Upper lobe of right lung (tissue), 1 donor: ENCODE results near the gene PAX1. TPM values are rescaled to one million over a fixed set of nuclear protein-coding genes. Genes with fewer than 3 reads are reported as not detected.

ENCODE experiments used
- ATAC-seq: fragments of 200-7000 bp; cut with Tn5 transposase; one replicate; pipeline ENCODE4 v1.9.1; 2020; ENCODE audit warnings: mild to moderate bottlenecking, moderate library complexity
- DNase-seq: peaks from one replicate; pipeline ENCODE4 v3.0.0-alpha.2; 2020
- H3K27ac ChIP-seq: fragments of 200-600 bp; one replicate; pipeline ENCODE4 v1.8.0; 2022
- H3K27me3 ChIP-seq: fragments of 200-600 bp; one replicate; pipeline ENCODE4 v1.8.0; 2022; ENCODE audit warnings: mild to moderate bottlenecking
- H3K36me3 ChIP-seq: fragments of 200-600 bp; one replicate; pipeline ENCODE4 v1.8.0; 2022
- H3K4me1 ChIP-seq: fragments of 200-600 bp; one replicate; pipeline ENCODE4 v1.8.0; 2022
- H3K4me3 ChIP-seq: fragments of 200-600 bp; one replicate; pipeline ENCODE4 v1.8.0; 2022; ENCODE audit warnings: mild to moderate bottlenecking
- H3K9me3 ChIP-seq: fragments of 200-600 bp; one replicate; pipeline ENCODE4 v1.8.0; 2022
- CTCF ChIP-seq: fragments of 200-600 bp; IDR thresholded peaks from one replicate; pipeline ENCODE4 v1.8.0; 2022; ENCODE audit warnings: antibody characterized with exemption
- intact Hi-C: fragments of 100-400 bp; cut with DNase I; formaldehyde crosslinking; loops from one replicate; pipeline ENCODE4 v1.11.0; 2022
- total RNA-seq: library from RNA; stranded (reverse); fragmentation: NEBNext Ultra II Directional; extraction: Animal tissue kit (Norgen Biotek cat#: 25700); gene quantifications from one replicate; pipeline ENCODE4 v1.2.1, GENCODE V29; 2021
- donor health status: DM: no; HTN: yes; CAD: no; lungs with severe emphysema.

The PAX1 gene
- total RNA-seq, 1 donor from 2014 or later = not detected

- intact Hi-C loops = no loop called here
- Histone ChIP-seq H3K27ac (no peak overlapping the region), H3K4me1 (no peaks in the 10 kb centered on the region), H3K36me3 (no peaks in the 10 kb centered on the region), H3K9me3 (no peaks in the 10 kb centered on the region), H3K27me3 (peaks cover 94% of the 10 kb centered on the region), H3K4me3 (no peak overlapping the region)
- no peak for TF ChIP-seq CTCF
- ATAC-seq (no peak), DNase-seq (no peak)
Measured at GRCh38 chr20:21704408-21705385, 767 bp upstream of the PAX1 start.

GRCh38 chr20:21706261-21707195 lies 1.1 kb downstream of the PAX1 start:
- Histone ChIP-seq H3K27me3 (peaks cover 90% of the 10 kb centered on the region), H3K27ac (no peak overlapping the region), H3K36me3 (no peaks in the 10 kb centered on the region), H3K4me1 (no peaks in the 10 kb centered on the region), H3K9me3 (no peaks in the 10 kb centered on the region), H3K4me3 (no peak overlapping the region)
- no peak for TF ChIP-seq CTCF
- DNase-seq (no peak), ATAC-seq (no peak)
- intact Hi-C loops = no loop called here

GRCh38 chr20:21707267-21707666 lies 1.8 kb downstream of the PAX1 start:
- no peaks in the 10 kb centered on the region for H3K4me1 ChIP-seq
- TF ChIP-seq CTCF = no peak
- no peak overlapping the region for H3K4me3 ChIP-seq
- no peak for DNase-seq
- no peak overlapping the region for H3K27ac ChIP-seq
- no peaks in the 10 kb centered on the region for H3K9me3 ChIP-seq
- intact Hi-C loops = no loop called here
- H3K36me3 ChIP-seq = no peaks in the 10 kb centered on the region
- ATAC-seq = no peak
- peaks cover 90% of the 10 kb centered on the region for H3K27me3 ChIP-seq

GRCh38 chr20:21707999-21708737 lies 2.7 kb downstream of the PAX1 start:
- H3K27me3 ChIP-seq = peaks cover 90% of the 10 kb centered on the region
- intact Hi-C loops = no loop called here

More at GRCh38 chr20:21707999-21708737, 2.7 kb downstream of the PAX1 start:
- Histone ChIP-seq H3K27ac (no peak overlapping the region), H3K4me3 (no peak overlapping the region), H3K9me3 (no peaks in the 10 kb centered on the region), H3K4me1 (no peaks in the 10 kb centered on the region), H3K36me3 (no peaks in the 10 kb centered on the region)
- DNase-seq = no peak
- TF ChIP-seq CTCF = no peak
- ATAC-seq = no peak
